ENCODE results near the gene CGREF1.
A peak's percentile ranks its signal among the peaks of the same experiment; 100 is the strongest.

CGREF1 gene

DNA sequence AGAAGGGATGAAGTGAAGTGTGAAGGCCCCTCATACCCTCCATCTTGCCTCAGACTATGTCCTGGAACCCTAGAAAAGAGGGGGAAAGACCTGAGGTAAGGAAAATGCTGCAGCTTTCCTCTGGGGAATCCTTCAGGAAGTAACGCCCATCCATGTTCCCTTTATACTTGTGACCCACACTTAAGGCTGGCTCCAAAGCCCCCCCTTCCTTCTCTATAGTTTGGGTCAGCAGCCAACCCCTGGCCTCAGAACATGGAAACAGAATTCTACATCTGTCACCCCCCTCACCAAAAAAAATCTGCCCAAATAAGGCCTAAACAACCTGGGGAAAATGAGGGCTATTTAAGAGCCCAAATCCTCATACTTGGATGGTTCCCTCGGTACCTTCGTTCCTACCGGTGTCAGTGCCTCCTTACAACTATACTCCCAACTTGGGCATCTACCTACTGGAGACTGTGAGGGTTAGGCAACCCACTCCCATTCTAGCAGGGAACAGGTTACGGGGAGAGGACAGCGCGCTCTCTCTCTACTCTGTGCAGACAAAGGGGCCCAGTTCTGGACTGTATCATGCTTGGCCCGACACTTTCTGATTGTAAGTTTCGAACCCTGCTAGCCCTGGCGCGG lies 48.2 kb downstream of the CGREF1 start:
- Histone ChIP-seq H3K27ac (replicated peaks) (peak overlapping the region; percentile 74), H3K27me3 (ENCODE audit: insufficient read depth, poor library complexity, severe bottlenecking) (no peaks in the 10 kb centered on the region), H3K4me3 (replicated peaks; ENCODE audit: insufficient read depth, low read length) (peak overlapping the region; percentile 92)
- TF ChIP-seq SPI1 (IDR thresholded peaks at IDR 0.05; ENCODE audit: borderline replicate concordance, low read depth) (no peak), GABPA (IDR thresholded peaks at IDR 0.05; ENCODE audit: low read depth) (no peak), POLR2AphosphoS5 (IDR thresholded peaks at IDR 0.05; ENCODE audit: low read depth) (no peak)
- TF ChIP-seq, protein P1, sequence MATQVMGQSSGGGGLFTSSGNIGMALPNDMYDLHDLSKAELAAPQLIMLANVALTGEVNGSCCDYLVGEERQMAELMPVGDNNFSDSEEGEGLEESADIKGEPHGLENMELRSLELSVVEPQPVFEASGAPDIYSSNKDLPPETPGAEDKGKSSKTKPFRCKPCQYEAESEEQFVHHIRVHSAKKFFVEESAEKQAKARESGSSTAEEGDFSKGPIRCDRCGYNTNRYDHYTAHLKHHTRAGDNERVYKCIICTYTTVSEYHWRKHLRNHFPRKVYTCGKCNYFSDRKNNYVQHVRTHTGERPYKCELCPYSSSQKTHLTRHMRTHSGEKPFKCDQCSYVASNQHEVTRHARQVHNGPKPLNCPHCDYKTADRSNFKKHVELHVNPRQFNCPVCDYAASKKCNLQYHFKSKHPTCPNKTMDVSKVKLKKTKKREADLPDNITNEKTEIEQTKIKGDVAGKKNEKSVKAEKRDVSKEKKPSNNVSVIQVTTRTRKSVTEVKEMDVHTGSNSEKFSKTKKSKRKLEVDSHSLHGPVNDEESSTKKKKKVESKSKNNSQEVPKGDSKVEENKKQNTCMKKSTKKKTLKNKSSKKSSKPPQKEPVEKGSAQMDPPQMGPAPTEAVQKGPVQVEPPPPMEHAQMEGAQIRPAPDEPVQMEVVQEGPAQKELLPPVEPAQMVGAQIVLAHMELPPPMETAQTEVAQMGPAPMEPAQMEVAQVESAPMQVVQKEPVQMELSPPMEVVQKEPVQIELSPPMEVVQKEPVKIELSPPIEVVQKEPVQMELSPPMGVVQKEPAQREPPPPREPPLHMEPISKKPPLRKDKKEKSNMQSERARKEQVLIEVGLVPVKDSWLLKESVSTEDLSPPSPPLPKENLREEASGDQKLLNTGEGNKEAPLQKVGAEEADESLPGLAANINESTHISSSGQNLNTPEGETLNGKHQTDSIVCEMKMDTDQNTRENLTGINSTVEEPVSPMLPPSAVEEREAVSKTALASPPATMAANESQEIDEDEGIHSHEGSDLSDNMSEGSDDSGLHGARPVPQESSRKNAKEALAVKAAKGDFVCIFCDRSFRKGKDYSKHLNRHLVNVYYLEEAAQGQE (IDR thresholded peaks at IDR 0.05; ENCODE audit: insufficient replicate concordance, low read depth): no peak
- TF ChIP-seq, protein P2, sequence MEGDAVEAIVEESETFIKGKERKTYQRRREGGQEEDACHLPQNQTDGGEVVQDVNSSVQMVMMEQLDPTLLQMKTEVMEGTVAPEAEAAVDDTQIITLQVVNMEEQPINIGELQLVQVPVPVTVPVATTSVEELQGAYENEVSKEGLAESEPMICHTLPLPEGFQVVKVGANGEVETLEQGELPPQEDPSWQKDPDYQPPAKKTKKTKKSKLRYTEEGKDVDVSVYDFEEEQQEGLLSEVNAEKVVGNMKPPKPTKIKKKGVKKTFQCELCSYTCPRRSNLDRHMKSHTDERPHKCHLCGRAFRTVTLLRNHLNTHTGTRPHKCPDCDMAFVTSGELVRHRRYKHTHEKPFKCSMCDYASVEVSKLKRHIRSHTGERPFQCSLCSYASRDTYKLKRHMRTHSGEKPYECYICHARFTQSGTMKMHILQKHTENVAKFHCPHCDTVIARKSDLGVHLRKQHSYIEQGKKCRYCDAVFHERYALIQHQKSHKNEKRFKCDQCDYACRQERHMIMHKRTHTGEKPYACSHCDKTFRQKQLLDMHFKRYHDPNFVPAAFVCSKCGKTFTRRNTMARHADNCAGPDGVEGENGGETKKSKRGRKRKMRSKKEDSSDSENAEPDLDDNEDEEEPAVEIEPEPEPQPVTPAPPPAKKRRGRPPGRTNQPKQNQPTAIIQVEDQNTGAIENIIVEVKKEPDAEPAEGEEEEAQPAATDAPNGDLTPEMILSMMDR (IDR thresholded peaks at IDR 0.05; ENCODE audit: insufficient read depth, low read length): no peak
- DNase-seq (ENCODE audit: low read depth in 1 of 2, low spot score in 1 of 2): no peak

DNA sequence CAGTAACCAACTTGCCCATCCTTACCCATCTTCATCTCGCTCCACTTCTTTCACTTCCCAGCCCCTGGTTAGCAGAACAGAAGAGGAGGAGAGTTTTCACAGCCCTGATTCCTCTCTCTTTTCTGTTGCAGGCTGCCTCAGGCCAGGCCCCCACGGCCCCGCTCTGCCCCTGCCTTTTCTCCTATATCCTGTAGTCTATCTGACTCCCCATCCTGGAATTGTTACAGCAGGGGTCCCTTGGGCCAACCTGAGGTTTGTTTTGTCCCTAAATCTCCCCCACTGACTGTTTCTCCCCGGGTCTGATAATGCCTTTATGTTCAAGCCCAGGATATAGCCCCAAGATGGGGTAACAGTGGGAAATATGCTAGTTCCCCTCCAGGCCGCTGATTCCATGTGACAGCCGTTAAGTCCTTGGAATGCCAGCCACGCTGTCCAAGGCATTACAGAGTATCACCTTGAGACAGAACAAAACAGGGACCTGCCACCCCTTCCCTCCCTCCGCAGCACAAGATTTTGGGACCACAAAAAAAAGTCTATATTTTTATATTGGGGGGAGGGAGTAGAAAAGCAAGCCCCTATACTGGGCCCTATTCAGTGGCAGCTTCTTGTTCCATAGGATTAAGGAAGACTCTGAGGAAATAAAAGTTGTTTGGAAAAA lies 48.8 kb downstream of the CGREF1 start:
- TF ChIP-seq, protein P2 (IDR thresholded peaks at IDR 0.05; ENCODE audit: insufficient read depth, low read length): no peak
- no peak for TF ChIP-seq GABPA (IDR thresholded peaks at IDR 0.05; ENCODE audit: low read depth)
- TF ChIP-seq, protein P1 (IDR thresholded peaks at IDR 0.05; ENCODE audit: insufficient replicate concordance, low read depth): no peak
- no peak for TF ChIP-seq SPI1 (IDR thresholded peaks at IDR 0.05; ENCODE audit: borderline replicate concordance, low read depth)
- no peak for TF ChIP-seq POLR2AphosphoS5 (IDR thresholded peaks at IDR 0.05; ENCODE audit: low read depth)
- Histone ChIP-seq H3K27me3 (ENCODE audit: insufficient read depth, poor library complexity, severe bottlenecking) (no peaks in the 10 kb centered on the region), H3K4me3 (replicated peaks; ENCODE audit: insufficient read depth, low read length) (peak overlapping the region; percentile 92)

DNA sequence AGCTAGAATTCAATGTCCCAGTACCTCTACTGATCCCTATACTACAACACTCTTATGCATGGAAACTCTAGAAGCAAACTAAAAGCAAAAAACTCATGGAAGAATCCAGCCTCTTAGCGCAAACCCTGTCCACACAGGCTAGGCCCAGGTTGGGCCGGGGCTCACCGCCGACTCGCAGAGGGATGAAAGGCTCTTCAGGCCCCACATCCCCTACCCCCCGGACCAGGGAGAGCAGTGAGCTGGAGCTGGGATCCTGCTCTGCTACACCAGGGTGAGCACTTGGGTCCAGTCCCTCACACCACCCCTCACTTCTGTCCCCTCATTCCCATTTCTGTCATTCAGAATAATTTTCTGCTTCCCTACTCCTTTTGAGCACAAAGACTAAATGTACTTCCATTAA lies 49.5 kb downstream of the CGREF1 start:
- no peaks in the 10 kb centered on the region for H3K27me3 ChIP-seq (ENCODE audit: insufficient read depth, poor library complexity, severe bottlenecking)
- TF ChIP-seq, protein P1 (IDR thresholded peaks at IDR 0.05; ENCODE audit: insufficient replicate concordance, low read depth): no peak
- TF ChIP-seq POLR2AphosphoS5 (IDR thresholded peaks at IDR 0.05; ENCODE audit: low read depth) (no peak), GABPA (IDR thresholded peaks at IDR 0.05; ENCODE audit: low read depth) (no peak), SPI1 (IDR thresholded peaks at IDR 0.05; ENCODE audit: borderline replicate concordance, low read depth) (no peak)
- TF ChIP-seq, protein P2 (IDR thresholded peaks at IDR 0.05; ENCODE audit: insufficient read depth, low read length): no peak
- DNase-seq (ENCODE audit: low read depth in 1 of 2, low spot score in 1 of 2): no peak
- no peak overlapping the region for H3K4me3 ChIP-seq (replicated peaks; ENCODE audit: insufficient read depth, low read length)
- H3K27ac ChIP-seq (replicated peaks): no peak overlapping the region

More for the DNA sequence above, 48.8 kb downstream of the CGREF1 start:
- H3K27ac ChIP-seq (replicated peaks): no peak overlapping the region
- no peak for DNase-seq (ENCODE audit: low read depth in 1 of 2, low spot score in 1 of 2)

Data from HL-60 (cell line).